Dermis lymphatic vessel endothelial cell (primary cell): ENCODE results near the gene DNAJB6. TPM values are rescaled to one million over a fixed set of nuclear protein-coding genes. Genes with fewer than 3 reads are reported as not detected.

Experiments
- total RNA-seq: library from RNA; depleted of rRNA; stranded (reverse); fragments of >200 nt; gene quantifications from 2 replicates; pipeline ENCODE4 v1.2.1, GENCODE V29; 2014

Gene DNAJB6
- total RNA-seq, result 123 and 138 TPM in 2 replicates

DNA sequence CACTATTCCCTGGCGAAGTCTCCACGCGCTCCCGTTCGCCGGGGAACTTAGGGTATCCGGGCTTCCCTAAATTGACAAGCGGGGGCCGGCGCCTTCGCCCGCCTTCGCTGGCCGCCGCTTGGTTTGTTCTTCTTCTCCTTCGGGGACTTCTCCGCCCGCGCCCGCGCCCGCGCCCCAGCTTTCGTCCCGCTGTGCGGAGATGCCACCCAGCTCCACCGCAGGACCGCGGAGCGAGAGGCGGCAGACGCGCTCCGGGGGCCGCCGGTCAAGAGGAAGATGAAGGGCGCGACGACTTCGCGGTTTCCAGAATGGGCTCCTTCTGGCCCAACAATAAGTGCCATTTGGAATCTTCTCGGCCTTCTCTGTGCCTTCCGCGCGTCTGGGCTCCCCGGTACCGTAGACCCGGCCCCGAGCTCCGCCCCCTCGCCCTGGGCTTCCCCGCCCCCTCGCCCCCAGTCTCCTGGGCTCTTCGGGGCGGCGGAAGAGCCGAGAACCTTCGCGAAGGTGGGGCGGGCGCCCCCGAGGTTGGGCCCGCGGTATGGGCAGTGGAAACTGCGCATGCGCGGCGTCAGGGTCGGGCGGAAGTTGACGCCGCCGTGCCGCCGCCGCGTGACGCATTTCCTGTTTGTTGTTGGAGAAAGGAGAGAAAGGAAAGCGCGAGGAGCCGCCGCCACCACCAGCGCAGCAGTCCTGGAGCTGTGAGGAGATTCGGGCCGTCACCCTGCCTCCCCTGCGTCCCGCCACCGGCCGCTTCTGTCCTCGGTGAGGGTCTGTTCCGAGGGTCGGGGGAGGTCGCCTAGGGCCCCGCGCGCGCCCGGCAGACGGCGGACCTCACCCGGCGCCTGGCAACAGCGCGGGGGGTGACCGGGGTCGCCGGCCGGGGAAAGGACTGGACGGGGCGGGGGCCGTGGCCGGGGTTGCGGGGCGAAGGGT lies at the start of gene DNAJB6:
TSS of gene DNAJB6 (plus strand) at position 622 of the 933 bp plus-strand sequence. CDS start 21,569 bp downstream, outside the sequence.

Other genes starting within 250 kb of the DNAJB6 start
- gene UBE3C, start 198.1 kb upstream of the DNAJB6 start, total RNA-seq, result 80.9 and 82.9 TPM in 2 replicates